Omental fat pad (tissue), 4 donors: ENCODE measurements around the gene TRIM14. TPM values are rescaled to one million over a fixed set of nuclear protein-coding genes. Genes with fewer than 3 reads are reported as not detected.

Experiments used
- ATAC-seq: fragments of 150-250 bp; one replicate; pipeline ENCODE4 v1.9.1; 2016; ENCODE audit warnings: mild to moderate bottlenecking, moderate library complexity; ENCODE audit not compliant: low FRiP score
- DNase-seq: peaks from one replicate; pipeline ENCODE4 v3.0.0-alpha.2; 2019; ENCODE audit warnings: low spot score
- CTCF ChIP-seq, 3 donors: fragments of 450-650 bp; IDR thresholded peaks; one replicate each; pipeline ENCODE4 v1.5.1; 2016 to 2017; ENCODE audit warnings: antibody characterized with exemption in 3 of 3, mild to moderate bottlenecking in 3 of 3, moderate library complexity in 2 of 3
- total RNA-seq, 4 donors: library from RNA; depleted of rRNA; stranded (reverse); fragments of >200 nt; gene quantifications; one replicate each; pipeline ENCODE4 v1.1.0, GENCODE V29; 2016

TRIM14 gene
- total RNA-seq, 4 donors from 2014 or later, result 11.7 to 25.4 (median 17.0) TPM

- no peak for TF ChIP-seq CTCF (IDR thresholded peaks at IDR 0.05)
- DNase-seq (no peak), ATAC-seq (peak; percentile 79)
These were observed 43.7 kb downstream of the TRIM14 start for GRCh38 chr9:98075332-98075805.

- ATAC-seq (no peak), DNase-seq (peak; percentile 46)
- TF ChIP-seq CTCF (IDR thresholded peaks at IDR 0.05), result peak in 1 of 3 donors; percentile 53
These were observed 44.7 kb downstream of the TRIM14 start for GRCh38 chr9:98074115-98074990.

- DNase-seq (no peak), ATAC-seq (no peak)
- no peak for TF ChIP-seq CTCF (IDR thresholded peaks at IDR 0.05)
These were observed 47.3 kb downstream of the TRIM14 start for GRCh38 chr9:98071737-98072136.

GRCh38 chr9:98070704-98071103, 48.3 kb downstream of the TRIM14 start:
- DNase-seq (no peak), ATAC-seq (no peak)
- TF ChIP-seq CTCF (IDR thresholded peaks at IDR 0.05), result no peak

GRCh38 chr9:98069551-98069950, 49.5 kb downstream of the TRIM14 start:
- ATAC-seq, result no peak

GRCh38 chr9:98067184-98067583, 51.8 kb downstream of the TRIM14 start:
- ATAC-seq (no peak), DNase-seq (no peak)
- TF ChIP-seq CTCF (IDR thresholded peaks at IDR 0.05), result no peak

More at GRCh38 chr9:98069551-98069950, 49.5 kb downstream of the TRIM14 start:
- TF ChIP-seq CTCF (IDR thresholded peaks at IDR 0.05), result no peak
- DNase-seq, result no peak

- DNase-seq (no peak), ATAC-seq (no peak)
- no peak for TF ChIP-seq CTCF (IDR thresholded peaks at IDR 0.05)
These were observed 52.8 kb downstream of the TRIM14 start for GRCh38 chr9:98066235-98066634.
